SK-N-SH treated with all-trans-retinoic acid at 6 μM for 48 hours (cell line): ENCODE measurements around the gene EFCAB7.

Source experiments
- ATAC-seq: fragments of 200-7000 bp; cut with Tn5 transposase; 3 replicates; pipeline ENCODE4 v1.9.1; 2020; ENCODE audit warnings: mild to moderate bottlenecking, moderate library complexity
- ARNTL ChIP-seq: fragments of 450-650 bp; formaldehyde crosslinking; IDR thresholded peaks from 2 replicates; pipeline ENCODE4 v1.5.0; 2020; ENCODE audit warnings: low read depth, mild to moderate bottlenecking, moderate library complexity, borderline replicate concordance
- BACH2 ChIP-seq: fragments of 250-450 bp; sonication (Bioruptor Pico); IDR thresholded peaks from 2 replicates; pipeline ENCODE4 v1.9.0; 2021; ENCODE audit warnings: mild to moderate bottlenecking, borderline replicate concordance
- CSDC2 ChIP-seq: fragments of 250-450 bp; sonication (Bioruptor Pico); IDR thresholded peaks from 2 replicates; pipeline ENCODE4 v1.5.0; 2020; ENCODE audit warnings: mild to moderate bottlenecking, moderate library complexity
- ESRRG ChIP-seq: fragments of 250-450 bp; sonication (Bioruptor Pico); IDR thresholded peaks from 2 replicates; pipeline ENCODE4 v1.6.1; 2021; ENCODE audit warnings: mild to moderate bottlenecking
- ISL1 ChIP-seq: fragments of 250-450 bp; sonication (Bioruptor Pico); IDR thresholded peaks from 2 replicates; pipeline ENCODE4 v2.1.2; 2022; ENCODE audit warnings: mild to moderate bottlenecking, moderate library complexity
- OSR1 ChIP-seq: fragments of 250-450 bp; sonication (Bioruptor Pico); IDR thresholded peaks from 2 replicates; pipeline ENCODE4 v1.8.0; 2022; ENCODE audit warnings: moderate library complexity, mild to moderate bottlenecking, inconsistent platforms
- PPARA ChIP-seq: fragments of 250-450 bp; sonication (Bioruptor Pico); IDR thresholded peaks from 2 replicates; pipeline ENCODE4 v1.5.0; 2020; ENCODE audit warnings: mild to moderate bottlenecking, borderline replicate concordance
- RARB ChIP-seq: fragments of 250-450 bp; sonication (Bioruptor Pico); IDR thresholded peaks from 2 replicates; pipeline ENCODE4 v1.8.0; 2021; ENCODE audit warnings: mild to moderate bottlenecking, moderate library complexity
- SNAI2 ChIP-seq: fragments of 250-450 bp; sonication (Bioruptor Pico); IDR thresholded peaks from 2 replicates; pipeline ENCODE4 v1.5.0; 2020; ENCODE audit warnings: mild to moderate bottlenecking, moderate library complexity
- TCF4 ChIP-seq: fragments of 250-450 bp; sonication (Bioruptor Pico); IDR thresholded peaks from 2 replicates; pipeline ENCODE4 v1.8.0; 2021; ENCODE audit warnings: mild to moderate bottlenecking, moderate library complexity, borderline replicate concordance
- TOX ChIP-seq: fragments of 250-450 bp; sonication (Bioruptor Pico); IDR thresholded peaks from 2 replicates; pipeline ENCODE4 v1.8.0; 2021; ENCODE audit warnings: mild to moderate bottlenecking, moderate library complexity, borderline replicate concordance
- TSHZ2 ChIP-seq: fragments of 250-450 bp; sonication (Bioruptor Pico); IDR thresholded peaks from 2 replicates; pipeline ENCODE4 v1.5.0; 2020; ENCODE audit warnings: mild to moderate bottlenecking, moderate library complexity
- ZFP30 ChIP-seq: fragments of 450-650 bp; formaldehyde crosslinking; IDR thresholded peaks from 2 replicates; pipeline ENCODE4 v1.5.0; 2022; ENCODE audit warnings: mild to moderate bottlenecking, moderate library complexity
- ZNF565 ChIP-seq: fragments of 450-650 bp; formaldehyde crosslinking; conservative IDR thresholded peaks from 2 replicates; pipeline ENCODE4 v1.5.0; 2020; ENCODE audit warnings: low read depth, mild to moderate bottlenecking, moderate library complexity
- ZNF70 ChIP-seq: fragments of 450-650 bp; formaldehyde crosslinking; IDR thresholded peaks from 2 replicates; pipeline ENCODE4 v1.5.0; 2020; ENCODE audit warnings: mild to moderate bottlenecking, moderate library complexity
- ZNF8 ChIP-seq: fragments of 450-650 bp; formaldehyde crosslinking; IDR thresholded peaks from 2 replicates; pipeline ENCODE4 v1.5.0; 2020; ENCODE audit warnings: mild to moderate bottlenecking, moderate library complexity
- TF ChIP-seq, protein P1 (sequence below): fragments of 250-450 bp; sonication (Bioruptor Pico); IDR thresholded peaks from 2 replicates; pipeline ENCODE4 v1.5.1; 2021; ENCODE audit warnings: mild to moderate bottlenecking, moderate library complexity
- TF ChIP-seq, protein P2 (sequence below): fragments of 250-450 bp; sonication (Bioruptor Pico); IDR thresholded peaks from 2 replicates; pipeline ENCODE4 v1.5.1; 2020; ENCODE audit warnings: low read depth, mild to moderate bottlenecking, moderate library complexity
- TF ChIP-seq, protein P3 (sequence below): fragments of 250-450 bp; sonication (Bioruptor Pico); IDR thresholded peaks from 2 replicates; pipeline ENCODE4 v1.8.0; 2021; ENCODE audit warnings: low read depth, mild to moderate bottlenecking, moderate library complexity, borderline replicate concordance

EFCAB7 gene

DNA sequence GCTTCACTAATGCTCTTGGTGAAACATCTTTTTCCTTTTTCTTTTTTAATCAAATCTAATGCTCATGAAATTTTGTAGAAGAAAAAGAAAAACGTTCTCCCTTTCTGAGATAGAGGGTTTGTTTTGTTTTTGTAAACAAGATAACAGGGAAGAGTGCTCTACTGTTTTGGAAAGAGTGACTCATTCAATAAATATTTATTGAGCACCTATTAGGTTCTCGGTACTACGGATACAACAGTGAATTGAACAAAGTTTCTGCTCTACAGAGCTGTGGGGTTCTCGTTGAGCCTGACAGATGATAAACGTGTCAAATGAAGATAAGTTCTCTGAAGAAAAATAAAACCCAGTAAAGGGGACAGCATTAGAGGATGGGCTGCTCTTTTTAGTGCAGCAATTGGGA, 76.9 kb downstream of the EFCAB7 start:
- TF ChIP-seq TSHZ2 (CRISPR knock-in tag) (no peak), ESRRG (CRISPR knock-in tag) (no peak), BACH2 (CRISPR knock-in tag) (no peak), ZNF70 (CRISPR knock-in tag) (no peak), ZNF8 (CRISPR knock-in tag) (no peak), OSR1 (CRISPR knock-in tag) (no peak), ZNF565 (CRISPR knock-in tag) (no peak)
- TF ChIP-seq, protein P1, sequence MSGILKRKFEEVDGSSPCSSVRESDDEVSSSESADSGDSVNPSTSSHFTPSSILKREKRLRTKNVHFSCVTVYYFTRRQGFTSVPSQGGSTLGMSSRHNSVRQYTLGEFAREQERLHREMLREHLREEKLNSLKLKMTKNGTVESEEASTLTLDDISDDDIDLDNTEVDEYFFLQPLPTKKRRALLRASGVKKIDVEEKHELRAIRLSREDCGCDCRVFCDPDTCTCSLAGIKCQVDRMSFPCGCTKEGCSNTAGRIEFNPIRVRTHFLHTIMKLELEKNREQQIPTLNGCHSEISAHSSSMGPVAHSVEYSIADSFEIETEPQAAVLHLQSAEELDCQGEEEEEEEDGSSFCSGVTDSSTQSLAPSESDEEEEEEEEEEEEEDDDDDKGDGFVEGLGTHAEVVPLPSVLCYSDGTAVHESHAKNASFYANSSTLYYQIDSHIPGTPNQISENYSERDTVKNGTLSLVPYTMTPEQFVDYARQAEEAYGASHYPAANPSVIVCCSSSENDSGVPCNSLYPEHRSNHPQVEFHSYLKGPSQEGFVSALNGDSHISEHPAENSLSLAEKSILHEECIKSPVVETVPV (CRISPR knock-in tag): no peak
- ATAC-seq: no peak

- TF ChIP-seq TOX (CRISPR knock-in tag): no peak
- no peak for TF ChIP-seq ZNF565 (CRISPR knock-in tag)
- no peak for TF ChIP-seq ISL1 (CRISPR knock-in tag)
- TF ChIP-seq, protein P2, sequence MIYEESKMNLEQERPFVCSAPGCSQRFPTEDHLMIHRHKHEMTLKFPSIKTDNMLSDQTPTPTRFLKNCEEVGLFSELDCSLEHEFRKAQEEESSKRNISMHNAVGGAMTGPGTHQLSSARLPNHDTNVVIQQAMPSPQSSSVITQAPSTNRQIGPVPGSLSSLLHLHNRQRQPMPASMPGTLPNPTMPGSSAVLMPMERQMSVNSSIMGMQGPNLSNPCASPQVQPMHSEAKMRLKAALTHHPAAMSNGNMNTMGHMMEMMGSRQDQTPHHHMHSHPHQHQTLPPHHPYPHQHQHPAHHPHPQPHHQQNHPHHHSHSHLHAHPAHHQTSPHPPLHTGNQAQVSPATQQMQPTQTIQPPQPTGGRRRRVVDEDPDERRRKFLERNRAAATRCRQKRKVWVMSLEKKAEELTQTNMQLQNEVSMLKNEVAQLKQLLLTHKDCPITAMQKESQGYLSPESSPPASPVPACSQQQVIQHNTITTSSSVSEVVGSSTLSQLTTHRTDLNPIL (CRISPR knock-in tag): no peak
- TF ChIP-seq, protein P1 (CRISPR knock-in tag): no peak
- no peak for TF ChIP-seq ESRRG (CRISPR knock-in tag)
- no peak for TF ChIP-seq TCF4
- no peak for TF ChIP-seq ARNTL (CRISPR knock-in tag)
- TF ChIP-seq OSR1 (CRISPR knock-in tag): no peak
- TF ChIP-seq ZNF8 (CRISPR knock-in tag): no peak
- TF ChIP-seq CSDC2 (CRISPR knock-in tag): no peak
- TF ChIP-seq SNAI2 (CRISPR knock-in tag): no peak
- TF ChIP-seq, all 23 proteins: peak for 0
- no peak for ATAC-seq
Observed at GRCh38 chr1:63601061-63601460, 77.7 kb downstream of the EFCAB7 start.

DNA sequence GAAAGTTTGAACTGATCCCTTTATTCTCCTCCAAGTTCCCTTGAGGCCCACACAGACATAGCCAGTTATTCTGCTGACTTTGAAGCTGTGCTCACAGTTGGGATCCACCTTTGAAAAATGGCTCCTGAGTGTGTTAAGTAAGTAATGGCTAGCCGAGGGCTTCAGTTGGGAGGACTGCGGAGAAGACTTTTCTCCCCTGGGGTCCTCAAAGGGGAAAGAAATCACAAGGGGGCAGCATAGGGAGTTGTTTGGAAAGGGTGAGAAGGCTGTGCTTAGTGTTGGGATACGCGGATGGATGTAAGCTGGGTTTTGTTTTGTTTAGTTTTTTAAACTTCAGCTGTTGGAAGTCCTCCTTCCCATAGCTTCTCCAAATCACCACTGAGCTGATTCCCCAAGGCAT, 78.1 kb downstream of the EFCAB7 start:
- TF ChIP-seq BACH2 (CRISPR knock-in tag) (no peak), TCF4 (no peak), RARB (CRISPR knock-in tag) (no peak), ZNF70 (CRISPR knock-in tag) (no peak), ESRRG (CRISPR knock-in tag) (no peak), ZNF8 (CRISPR knock-in tag) (no peak), ISL1 (CRISPR knock-in tag) (no peak), ZFP30 (CRISPR knock-in tag) (no peak), CSDC2 (CRISPR knock-in tag) (no peak), TSHZ2 (CRISPR knock-in tag) (no peak), SNAI2 (CRISPR knock-in tag) (no peak), TOX (CRISPR knock-in tag) (no peak), OSR1 (CRISPR knock-in tag) (no peak), PPARA (CRISPR knock-in tag) (no peak)
- TF ChIP-seq, protein P3, sequence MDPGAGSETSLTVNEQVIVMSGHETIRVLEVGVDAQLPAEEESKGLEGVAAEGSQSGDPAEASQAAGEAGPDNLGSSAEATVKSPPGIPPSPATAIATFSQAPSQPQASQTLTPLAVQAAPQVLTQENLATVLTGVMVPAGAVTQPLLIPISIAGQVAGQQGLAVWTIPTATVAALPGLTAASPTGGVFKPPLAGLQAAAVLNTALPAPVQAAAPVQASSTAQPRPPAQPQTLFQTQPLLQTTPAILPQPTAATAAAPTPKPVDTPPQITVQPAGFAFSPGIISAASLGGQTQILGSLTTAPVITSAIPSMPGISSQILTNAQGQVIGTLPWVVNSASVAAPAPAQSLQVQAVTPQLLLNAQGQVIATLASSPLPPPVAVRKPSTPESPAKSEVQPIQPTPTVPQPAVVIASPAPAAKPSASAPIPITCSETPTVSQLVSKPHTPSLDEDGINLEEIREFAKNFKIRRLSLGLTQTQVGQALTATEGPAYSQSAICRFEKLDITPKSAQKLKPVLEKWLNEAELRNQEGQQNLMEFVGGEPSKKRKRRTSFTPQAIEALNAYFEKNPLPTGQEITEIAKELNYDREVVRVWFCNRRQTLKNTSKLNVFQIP (CRISPR knock-in tag): no peak
- TF ChIP-seq, protein P2 (CRISPR knock-in tag): no peak
- TF ChIP-seq, protein P1 (CRISPR knock-in tag): no peak
- ATAC-seq: no peak
